ENCODE data around the gene PTGFR. TPM values are rescaled to one million over a fixed set of nuclear protein-coding genes. Genes with fewer than 3 reads are reported as not detected.

PTGFR gene
- total and polyA plus RNA-seq, 2 of the 4 experiments (the other 2 are of a cell fraction), result 1.7 to 5.4 TPM

GRCh38 chr1:78516716-78517115 is 25.9 kb downstream of the PTGFR start:
- dilution Hi-C loops (cut with HindIII; ENCODE audit: low sequenced_read_pairs, unreplicated experiment), result no loop called here
- Histone ChIP-seq H2AK5ac (ENCODE audit: low read depth, low read length) (no peak overlapping the region), H3K36me3 (ENCODE audit: control insufficient read depth, insufficient read depth, low read length) (no peaks in the 10 kb centered on the region), H4K5ac (ENCODE audit: low read depth, low read length) (no peak overlapping the region), H3K4ac (ENCODE audit: low read depth, low read length) (no peak overlapping the region), H2AFZ (replicated peaks; ENCODE audit: low read length, poor library complexity) (no peak overlapping the region), H2BK20ac (ENCODE audit: low read depth, low read length) (no peak overlapping the region), H4K20me1 (ENCODE audit: insufficient read depth, low read length) (no peaks in the 10 kb centered on the region), H3K9ac (ENCODE audit: low read depth, low read length) (no peak overlapping the region), H3K27ac (ENCODE audit: insufficient read depth, low read length) (no peak overlapping the region), H2BK5ac (ENCODE audit: low read depth, low read length, poor library complexity, severe bottlenecking) (no peak overlapping the region), H2BK15ac (ENCODE audit: low read depth, low read length) (no peak overlapping the region), H3K4me1 (ENCODE audit: control insufficient read depth, insufficient read depth, low read length) (no peaks in the 10 kb centered on the region; the same call in 1 of the 2 replicates), H2BK120ac (ENCODE audit: low read depth, low read length) (no peak overlapping the region), H3K9me3 (ENCODE audit: control insufficient read depth, insufficient read depth, low read length) (no peaks in the 10 kb centered on the region), H3K23ac (ENCODE audit: low read depth, low read length) (no peak overlapping the region), H4K8ac (ENCODE audit: low read depth in 2 of 2, low read length in 2 of 2) (no peak overlapping the region), H3K56ac (ENCODE audit: extremely low read depth, insufficient read depth, low read length) (no peak overlapping the region), H2AK9ac (replicated peaks; ENCODE audit: low read depth, low read length, poor library complexity) (no peak overlapping the region), H4K91ac (ENCODE audit: insufficient read depth, low read depth, low read length) (no peak overlapping the region), H3K79me1 (ENCODE audit: low read depth in 1 of 2, low read length in 2 of 2) (no peaks in the 10 kb centered on the region), H3K14ac (replicated peaks; ENCODE audit: low read depth, low read length) (no peak overlapping the region), H3K4me2 (ENCODE audit: low read depth, low read length) (no peak overlapping the region), H3K27me3 (ENCODE audit: control insufficient read depth, insufficient read depth, low read length) (no peaks in the 10 kb centered on the region), H3K4me3 (ENCODE audit: insufficient read depth, low read depth, low read length) (no peak overlapping the region), H3K9me1 (ENCODE audit: insufficient read depth, low read length) (no peaks in the 10 kb centered on the region), H3K18ac (ENCODE audit: low read depth, low read length) (no peak overlapping the region)
- no peak for TF ChIP-seq RAD21 (IDR thresholded peaks at IDR 0.05; ENCODE audit: low read length)
- TF ChIP-seq SMC3 (IDR thresholded peaks at IDR 0.05; ENCODE audit: low read depth, low read length), result no peak
- no peak for TF ChIP-seq CTCF (conservative IDR thresholded peaks at IDR 0.05; ENCODE audit: low read depth, low read length)
- no peak for TF ChIP-seq ELK1 (IDR thresholded peaks at IDR 0.05; ENCODE audit: borderline replicate concordance, low read depth, low read length)
- TF ChIP-seq USF2 (IDR thresholded peaks at IDR 0.05; ENCODE audit: low read depth, low read length), result no peak
- WGBS, 2 experiments (ENCODE audit: extremely low coverage in 2 of 2, insufficient read length in 1 of 2), result no CpG with 5 or more reads among the region's 2 CpGs
- in situ Hi-C loops (cut with MboI; ENCODE audit: low sequenced_read_pairs), result no loop called here
- POLR2A ChIA-PET (ENCODE audit: unreplicated experiment), result no interaction called here
- ATAC-seq (ENCODE audit: low read depth), result no peak
- DNase-seq, result no peak
- CTCF ChIA-PET, result interaction anchor here (1.5 kb wide), 1 partner anchor 17 kb away, joined by 3 read pairs; no protein-coding TSS in a partner anchor
- intact Hi-C loops (cut with micrococcal nuclease), result no loop called here
- no TSS peak for BruUV-seq (replicated peaks)

Measured in IMR-90 (cell line).